ENCODE data around the gene PAFAH2. TPM values are rescaled to one million over a fixed set of nuclear protein-coding genes. Genes with fewer than 3 reads are reported as not detected.

Gene PAFAH2
- total RNA-seq, 1 experiment from 2014 or later, result 13.0 TPM

- TF ChIP-seq EGR1 (IDR thresholded peaks at IDR 0.05; ENCODE audit: low read depth) (no peak), YY1 (IDR thresholded peaks at IDR 0.05; ENCODE audit: extremely low read depth, insufficient replicate concordance, low read depth, low read length) (no peak), EZH2phosphoT487 (IDR thresholded peaks at IDR 0.05; ENCODE audit: borderline replicate concordance) (no peak), MAX (IDR thresholded peaks at IDR 0.05) (no peak), ZNF274 (IDR thresholded peaks at IDR 0.05; ENCODE audit: low read depth, low read length) (no peak), SP1 (IDR thresholded peaks at IDR 0.05; ENCODE audit: low read depth) (no peak), ATF3 (IDR thresholded peaks at IDR 0.05) (no peak), JUND (IDR thresholded peaks at IDR 0.05) (no peak), CBX3 (IDR thresholded peaks at IDR 0.05; ENCODE audit: low read depth) (no peak), TCF7L2 (IDR thresholded peaks at IDR 0.05; ENCODE audit: borderline replicate concordance, extremely low read depth, insufficient read depth, insufficient read length) (no peak)
Observed at GRCh38 chr1:25971811-25972180, 26.1 kb downstream of the PAFAH2 start (continued).

- intact Hi-C loops (cut with micrococcal nuclease), result no loop called here
- DNase-seq (ENCODE audit: low read depth, low spot score) (no peak), ATAC-seq (no peak)
- no peak overlapping the region for H2AFZ ChIP-seq (ENCODE audit: low read depth, low read length, poor library complexity, severe bottlenecking)
- H3K4me1 ChIP-seq (ENCODE audit: control insufficient read depth in 1 of 2, insufficient read depth in 2 of 2, low read length in 2 of 2), result no peaks in the 10 kb centered on the region
- no peak overlapping the region for H3K4me3 ChIP-seq (replicated peaks in 1 of 2; ENCODE audit: low read depth in 1 of 2, low read length in 2 of 2)
- TF ChIP-seq TCF7L2 (IDR thresholded peaks at IDR 0.05; ENCODE audit: borderline replicate concordance, extremely low read depth, insufficient read depth, insufficient read length), result no peak
- TF ChIP-seq EZH2 (IDR thresholded peaks at IDR 0.05), result no peak
- no peak for TF ChIP-seq CTCF (IDR thresholded peaks at IDR 0.05 in 2 of 3, conservative IDR thresholded peaks at IDR 0.05 in 1 of 3; ENCODE audit: borderline replicate concordance in 1 of 3, insufficient read depth in 1 of 3, low read depth in 2 of 3, low read length in 2 of 3)
- TF ChIP-seq ATF3 (IDR thresholded peaks at IDR 0.05), result no peak
- TF ChIP-seq JUND (IDR thresholded peaks at IDR 0.05), result no peak
- no peak for TF ChIP-seq EGR1 (IDR thresholded peaks at IDR 0.05; ENCODE audit: low read depth)
- no peak for TF ChIP-seq ZFX (IDR thresholded peaks at IDR 0.05)
- TF ChIP-seq CBX3 (IDR thresholded peaks at IDR 0.05; ENCODE audit: low read depth), result no peak
- TF ChIP-seq YY1 (IDR thresholded peaks at IDR 0.05; ENCODE audit: extremely low read depth, insufficient replicate concordance, low read depth, low read length), result no peak
- TF ChIP-seq ZNF274 (IDR thresholded peaks at IDR 0.05; ENCODE audit: low read depth, low read length), result no peak
- TF ChIP-seq POLR2AphosphoS5 (IDR thresholded peaks at IDR 0.05; ENCODE audit: low read depth, low read length), result no peak
- no peak for TF ChIP-seq FOSL1 (IDR thresholded peaks at IDR 0.05; ENCODE audit: low read depth)
- no peak for TF ChIP-seq CEBPB (IDR thresholded peaks at IDR 0.05; ENCODE audit: low read depth)
- H3K36me3 ChIP-seq (ENCODE audit: control insufficient read depth in 1 of 2, insufficient read depth in 2 of 2, low read length in 2 of 2), result peaks cover 4 to 10% of the 10 kb centered on the region in 2 experiments; a peak in 2 of 4 replicates
- H3K79me2 ChIP-seq (ENCODE audit: insufficient read depth, low read length), result no peaks in the 10 kb centered on the region
- H3K27me3 ChIP-seq (ENCODE audit: insufficient read depth, low read length), result no peaks in the 10 kb centered on the region
- no peak overlapping the region for H3K4me2 ChIP-seq (ENCODE audit: low read length)
- H3K9ac ChIP-seq (ENCODE audit: low read length), result no peak overlapping the region
- H3K27ac ChIP-seq (ENCODE audit: low read depth, low read length), result no peak overlapping the region
- ChIA-PET POLR2A (interaction anchor here (1.0 kb wide), 1 partner anchor 26 kb away, joined by 5 read pairs; no protein-coding TSS in a partner anchor), CTCF (no interaction called here), RAD21 (ENCODE audit: low non-redundant PET in 1 of 2, low total read pairs in 2 of 2, uncharacterized antibody in 2 of 2, unreplicated experiment in 2 of 2) (no interaction called here)
- no TSS peak for BruUV-seq (replicated peaks)
- no peaks in the 10 kb centered on the region for H4K20me1 ChIP-seq (ENCODE audit: insufficient read depth)
- no peaks in the 10 kb centered on the region for H3K9me2 ChIP-seq (ENCODE audit: insufficient read depth)
- H3K9me3 ChIP-seq (ENCODE audit: control insufficient read depth in 1 of 2, insufficient read depth in 1 of 2, low read depth in 1 of 2, low read length in 2 of 2), result no peaks in the 10 kb centered on the region
Observed at GRCh38 chr1:25971066-25971810, 26.6 kb downstream of the PAFAH2 start.
